ENCODE results near the gene SLC5A11. TPM values are rescaled to one million over a fixed set of nuclear protein-coding genes. Genes with fewer than 3 reads are reported as not detected.

Gene SLC5A11
- total RNA-seq, 1 donor from 2014 or later: 0.22 TPM

DNA sequence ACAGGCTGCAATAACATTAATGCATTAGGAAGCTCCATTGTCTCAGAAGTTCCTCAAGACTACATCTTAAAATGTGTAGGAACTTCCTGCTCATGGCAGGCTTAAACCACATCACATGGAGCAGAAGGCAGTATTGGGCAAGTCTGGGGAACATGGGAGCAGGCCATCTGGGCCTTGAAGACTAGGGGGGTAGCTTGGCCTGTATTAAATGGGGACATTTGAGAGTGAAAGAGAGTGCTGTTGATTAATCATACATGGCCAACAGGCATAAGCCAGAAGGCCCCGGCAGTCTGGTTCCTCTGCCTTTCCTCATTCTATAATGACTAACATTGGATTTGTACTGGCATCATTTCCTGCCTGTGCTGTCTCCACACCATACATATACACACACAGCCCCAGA is 25.2 kb upstream of the SLC5A11 start:
- TF ChIP-seq, protein P1, sequence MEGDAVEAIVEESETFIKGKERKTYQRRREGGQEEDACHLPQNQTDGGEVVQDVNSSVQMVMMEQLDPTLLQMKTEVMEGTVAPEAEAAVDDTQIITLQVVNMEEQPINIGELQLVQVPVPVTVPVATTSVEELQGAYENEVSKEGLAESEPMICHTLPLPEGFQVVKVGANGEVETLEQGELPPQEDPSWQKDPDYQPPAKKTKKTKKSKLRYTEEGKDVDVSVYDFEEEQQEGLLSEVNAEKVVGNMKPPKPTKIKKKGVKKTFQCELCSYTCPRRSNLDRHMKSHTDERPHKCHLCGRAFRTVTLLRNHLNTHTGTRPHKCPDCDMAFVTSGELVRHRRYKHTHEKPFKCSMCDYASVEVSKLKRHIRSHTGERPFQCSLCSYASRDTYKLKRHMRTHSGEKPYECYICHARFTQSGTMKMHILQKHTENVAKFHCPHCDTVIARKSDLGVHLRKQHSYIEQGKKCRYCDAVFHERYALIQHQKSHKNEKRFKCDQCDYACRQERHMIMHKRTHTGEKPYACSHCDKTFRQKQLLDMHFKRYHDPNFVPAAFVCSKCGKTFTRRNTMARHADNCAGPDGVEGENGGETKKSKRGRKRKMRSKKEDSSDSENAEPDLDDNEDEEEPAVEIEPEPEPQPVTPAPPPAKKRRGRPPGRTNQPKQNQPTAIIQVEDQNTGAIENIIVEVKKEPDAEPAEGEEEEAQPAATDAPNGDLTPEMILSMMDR (IDR thresholded peaks at IDR 0.05): no peak
- DNase-seq (no peak), ATAC-seq (ENCODE audit: low read depth) (no peak)
- Mint-ChIP-seq H3K4me3 (no peak overlapping the region), H3K4me1 (no peaks in the 10 kb centered on the region), H3K9me3 (no peaks in the 10 kb centered on the region), H3K27ac (no peak overlapping the region), H3K27me3 (no peaks in the 10 kb centered on the region), H3K36me3 (ENCODE audit: low read depth) (peaks cover 87% of the 10 kb centered on the region)
- ChIA-PET POLR2A (no interaction called here), CTCF (no interaction called here)
- intact Hi-C loops (cut with micrococcal nuclease): no loop called here

DNA sequence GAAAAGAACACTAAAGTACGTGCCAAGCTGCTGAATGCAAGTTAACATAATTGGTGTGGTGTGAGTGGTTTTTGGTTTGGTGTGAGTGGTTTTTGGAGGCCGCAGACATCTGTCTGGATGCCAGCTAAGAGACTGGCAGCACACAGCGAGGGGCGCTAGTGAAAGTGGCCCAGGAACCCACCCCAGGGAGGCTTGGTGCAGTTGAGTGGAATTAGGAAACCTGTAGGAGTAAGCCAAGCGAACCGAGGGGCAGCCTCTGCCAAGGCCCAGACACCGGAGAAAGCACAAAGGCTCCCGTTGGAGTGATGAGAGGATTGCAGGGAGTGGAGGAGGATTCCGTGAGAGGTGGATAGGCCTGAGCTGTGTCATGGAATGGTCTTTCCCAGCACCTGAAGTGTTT is 24.6 kb upstream of the SLC5A11 start:
- Mint-ChIP-seq H3K36me3 (ENCODE audit: low read depth) (peaks cover 87% of the 10 kb centered on the region), H3K4me1 (no peaks in the 10 kb centered on the region), H3K9me3 (no peaks in the 10 kb centered on the region), H3K4me3 (no peak overlapping the region), H3K27ac (no peak overlapping the region), H3K27me3 (no peaks in the 10 kb centered on the region)
- no peak for DNase-seq
- intact Hi-C loops (cut with micrococcal nuclease): no loop called here
- TF ChIP-seq, protein P1 (IDR thresholded peaks at IDR 0.05): no peak
- no peak for ATAC-seq (ENCODE audit: low read depth)
- ChIA-PET CTCF (no interaction called here), POLR2A (no interaction called here)

DNA sequence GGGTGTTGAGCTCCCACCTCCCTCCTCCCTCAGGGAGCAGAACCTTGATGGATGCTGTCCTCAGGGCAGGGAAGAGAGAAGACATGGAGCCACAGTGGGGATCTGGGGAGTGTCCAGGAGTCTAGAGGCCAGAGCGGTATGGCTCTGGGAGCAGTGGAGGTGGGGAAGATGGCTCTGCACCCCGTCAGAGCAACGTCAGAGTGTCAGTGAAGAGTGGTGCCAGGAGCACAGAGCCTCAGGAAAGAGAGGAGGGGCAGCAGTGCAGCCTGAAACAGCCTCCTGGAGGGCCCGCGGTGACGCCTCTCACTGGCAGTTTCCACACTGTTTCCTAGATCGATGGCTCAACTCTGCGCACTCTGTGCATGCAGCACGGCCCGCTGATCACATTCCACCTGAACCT is 23.2 kb upstream of the SLC5A11 start:
- CTCF ChIA-PET: no interaction called here
- no peak for ATAC-seq (ENCODE audit: low read depth)
- peaks cover 90% of the 10 kb centered on the region for H3K36me3 Mint-ChIP-seq (ENCODE audit: low read depth)
- H3K27me3 Mint-ChIP-seq: no peaks in the 10 kb centered on the region
- DNase-seq: no peak
- no peak overlapping the region for H3K27ac Mint-ChIP-seq
- TF ChIP-seq, protein P1 (IDR thresholded peaks at IDR 0.05): no peak
- no peaks in the 10 kb centered on the region for H3K4me1 Mint-ChIP-seq
- no peaks in the 10 kb centered on the region for H3K9me3 Mint-ChIP-seq
- H3K4me3 Mint-ChIP-seq: no peak overlapping the region
- POLR2A ChIA-PET: no interaction called here
- intact Hi-C loops (cut with micrococcal nuclease): no loop called here

DNA sequence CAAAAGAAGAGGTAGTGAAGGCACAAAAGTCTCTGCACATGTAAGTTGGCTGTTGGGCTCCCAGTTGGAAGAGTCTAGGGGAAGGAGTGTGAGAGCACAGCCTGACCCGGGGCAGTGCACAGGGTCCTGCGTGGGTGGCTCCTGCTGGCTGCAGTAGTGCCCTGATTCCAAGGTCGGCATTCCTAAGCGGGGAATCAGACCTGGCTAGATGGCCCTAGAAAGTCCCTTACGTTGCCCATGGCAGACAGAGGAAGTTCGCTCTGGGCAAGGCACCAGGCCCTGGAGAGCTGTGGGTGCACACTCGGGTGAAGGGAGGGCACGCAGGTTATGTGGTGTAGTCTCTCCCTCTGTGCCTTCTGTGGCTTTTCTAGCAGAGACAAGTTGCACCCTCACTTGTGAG is 22.8 kb upstream of the SLC5A11 start:
- peaks cover 87% of the 10 kb centered on the region for H3K36me3 Mint-ChIP-seq (ENCODE audit: low read depth)
- TF ChIP-seq, protein P1 (IDR thresholded peaks at IDR 0.05): no peak
- H3K9me3 Mint-ChIP-seq: no peaks in the 10 kb centered on the region
- H3K4me3 Mint-ChIP-seq: no peak overlapping the region
- no peaks in the 10 kb centered on the region for H3K4me1 Mint-ChIP-seq
- DNase-seq: no peak
- H3K27me3 Mint-ChIP-seq: no peaks in the 10 kb centered on the region
- CTCF ChIA-PET: no interaction called here
- intact Hi-C loops (cut with micrococcal nuclease): no loop called here
- POLR2A ChIA-PET: no interaction called here
- ATAC-seq (ENCODE audit: low read depth): no peak
- no peak overlapping the region for H3K27ac Mint-ChIP-seq

DNA sequence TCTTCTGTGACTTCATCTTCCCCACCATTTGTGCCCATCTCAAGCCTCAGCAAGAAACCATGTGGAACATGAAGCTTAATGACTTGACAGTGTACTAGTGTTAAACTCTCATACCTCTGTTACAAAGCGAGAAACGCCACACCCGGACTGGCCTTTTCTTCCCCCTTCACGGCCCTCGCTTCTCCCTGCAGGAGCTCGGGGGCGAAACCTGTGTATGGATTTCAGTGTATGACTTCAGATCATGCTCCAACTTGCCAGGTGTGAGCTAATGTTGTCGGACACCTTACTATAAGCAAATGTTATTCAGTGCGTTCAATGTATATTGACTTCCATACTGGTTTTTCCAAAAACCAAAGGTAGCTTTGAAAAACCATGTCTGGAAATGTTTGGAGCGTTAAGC is 20.1 kb upstream of the SLC5A11 start:
- no peak overlapping the region for H3K4me3 Mint-ChIP-seq
- no peak overlapping the region for H3K27ac Mint-ChIP-seq
- POLR2A ChIA-PET: no interaction called here
- no peaks in the 10 kb centered on the region for H3K9me3 Mint-ChIP-seq
- no peaks in the 10 kb centered on the region for H3K4me1 Mint-ChIP-seq
- no peaks in the 10 kb centered on the region for H3K27me3 Mint-ChIP-seq
- intact Hi-C loops (cut with micrococcal nuclease): no loop called here
- H3K36me3 Mint-ChIP-seq (ENCODE audit: low read depth): peaks cover 68% of the 10 kb centered on the region
- no peak for DNase-seq
- CTCF ChIA-PET: interaction anchor here (0.8 kb wide), 1 partner anchor 399 kb away, joined by 3 read pairs; no protein-coding TSS in a partner anchor
- TF ChIP-seq, protein P1 (IDR thresholded peaks at IDR 0.05): no peak
- ATAC-seq (ENCODE audit: low read depth): no peak

Measured in activated B cell treated with CpG ODN at 0.5 μM for 24 hours (primary cell).